GM21367 (cell line): Measurements from ENCODE around the gene VPS9D1.
"Not testable (repeated sequence)": the region's sequence is repeated elsewhere in the genome, so short reads cannot be mapped to it uniquely, and the experiment has no call there.

Source experiments
- ATAC-seq: cut with Tn5 transposase; IDR thresholded peaks from one replicate; pipeline ENCODE4 v1.9.1; 2021; ENCODE audit not compliant: unreplicated experiment

Gene VPS9D1

DNA sequence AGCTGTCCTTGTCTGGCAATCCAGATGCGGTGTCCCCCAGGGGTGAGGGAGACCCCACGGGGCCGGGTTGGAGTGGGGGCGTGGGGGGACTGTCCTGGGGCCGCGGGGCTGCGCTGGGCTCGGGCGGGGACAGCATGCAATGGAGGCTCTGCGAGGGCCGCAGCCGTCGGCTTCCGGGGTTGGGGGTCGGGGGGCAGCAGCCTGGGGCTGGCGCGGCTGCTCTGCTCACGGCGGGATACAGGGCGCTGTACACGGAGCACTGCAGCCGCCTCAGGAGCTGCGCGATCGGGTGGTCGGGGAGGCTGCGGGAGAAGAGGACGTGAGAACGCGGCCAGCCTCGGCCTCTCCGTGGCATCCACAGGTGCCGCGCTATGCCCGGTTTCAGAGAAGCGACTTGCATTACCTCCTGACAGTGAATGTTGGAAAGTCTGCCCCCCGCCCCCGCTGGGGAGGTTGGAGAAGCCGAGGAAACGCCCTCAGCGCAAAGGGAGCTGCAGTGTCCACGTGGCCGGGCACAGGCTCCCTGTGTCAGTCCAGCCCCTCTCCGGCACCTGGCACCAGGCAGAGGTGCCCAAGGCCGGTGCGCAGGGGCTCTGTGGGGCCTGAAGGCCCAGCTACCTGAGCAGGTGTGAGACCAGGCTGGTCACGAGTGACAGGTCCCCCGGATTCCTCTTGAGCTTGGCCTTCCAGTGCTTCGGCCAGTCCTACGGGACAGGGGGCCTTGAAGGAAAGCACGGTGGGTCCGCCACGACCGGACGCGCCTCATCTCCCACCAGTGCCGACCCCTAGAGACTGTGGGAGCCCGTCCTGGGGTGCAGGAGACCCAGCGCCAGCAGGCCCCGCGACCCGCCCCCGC, 9.8 kb downstream of the VPS9D1 start:
- ATAC-seq, result no peak

DNA sequence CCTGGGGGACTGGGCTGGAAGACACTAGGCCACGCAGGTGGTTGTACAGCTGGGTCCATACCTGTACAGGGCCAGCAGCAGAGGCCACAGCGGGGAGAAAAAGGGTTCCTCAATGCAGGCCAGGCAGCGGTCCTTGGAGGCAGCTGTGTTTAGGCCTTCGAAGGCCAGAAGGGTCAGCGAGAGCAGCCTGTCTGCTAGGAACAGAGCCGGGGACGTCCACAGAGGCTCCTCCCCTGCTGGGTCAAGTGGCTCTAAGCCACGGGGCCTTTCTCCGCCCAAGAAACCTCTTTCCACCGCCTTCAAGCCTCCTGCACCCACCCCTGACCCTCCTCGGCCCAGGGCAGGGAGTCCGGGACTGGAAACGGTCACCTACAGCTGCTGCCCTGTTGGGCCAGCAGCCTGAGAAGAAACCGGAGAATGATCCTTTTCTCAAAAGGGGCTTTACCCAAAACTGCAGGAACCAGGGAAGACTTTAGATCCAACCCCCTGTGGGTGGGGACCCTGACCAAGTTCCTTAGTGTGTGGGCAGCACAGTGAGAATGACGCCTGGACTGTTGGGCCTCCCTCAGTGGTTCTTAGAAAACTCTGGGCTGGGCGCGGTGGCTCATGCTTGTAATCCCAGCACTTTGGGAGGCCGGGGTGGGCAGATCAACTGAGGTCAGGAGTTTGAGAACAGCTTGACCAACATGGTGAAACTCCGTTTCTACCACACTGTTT, 10.8 kb downstream of the VPS9D1 start:
- ATAC-seq, result no peak

DNA sequence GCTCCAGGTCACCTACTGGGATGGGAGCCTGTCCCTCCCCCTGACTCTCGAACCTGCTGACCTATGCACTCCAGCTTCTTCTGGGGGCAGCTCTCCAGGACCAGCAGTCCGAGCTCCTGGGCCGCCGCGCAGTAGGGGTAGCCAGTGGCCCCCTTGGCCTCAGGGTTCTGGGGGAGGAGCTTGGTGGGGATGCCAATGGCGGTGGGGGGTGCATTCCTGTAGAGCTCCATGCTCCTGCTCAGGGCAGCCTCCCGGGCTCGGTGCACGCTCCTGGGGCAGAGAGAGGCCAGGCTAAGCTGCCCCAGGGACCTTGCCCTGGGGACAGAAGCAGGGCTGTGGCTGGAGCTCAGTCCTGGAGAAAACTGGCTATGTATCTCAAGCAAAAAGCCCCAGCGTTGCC, 11.5 kb downstream of the VPS9D1 start:
- no peak for ATAC-seq

GRCh38 chr16:89708481-89708931, 12.2 kb downstream of the VPS9D1 start:
- no peak for ATAC-seq

- no peak for ATAC-seq
Measured at GRCh38 chr16:89707695-89708094, 13.0 kb downstream of the VPS9D1 start.

GRCh38 chr16:89706518-89707260, 14.0 kb downstream of the VPS9D1 start:
- ATAC-seq, result no peak

DNA sequence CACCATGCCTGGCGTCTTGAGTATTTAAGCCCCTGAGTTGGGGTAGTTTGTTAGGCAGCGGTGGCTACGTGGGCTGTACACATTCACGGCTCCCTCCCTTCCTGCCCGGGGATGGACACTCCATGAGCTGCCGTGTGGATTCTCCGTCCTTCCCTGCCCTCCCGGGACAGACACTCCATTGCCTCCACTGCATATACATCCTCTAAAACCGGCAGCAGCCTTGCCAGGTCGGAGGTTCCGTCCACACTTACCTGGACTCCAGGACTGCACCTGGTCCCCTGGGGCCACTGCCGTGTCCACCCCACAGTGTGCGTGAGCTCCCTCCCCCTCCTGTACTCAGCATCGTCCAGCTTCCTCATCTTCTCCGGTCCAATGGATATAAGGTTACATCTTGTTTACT, 15.7 kb downstream of the VPS9D1 start:
- no peak for ATAC-seq

- ATAC-seq, result no peak
Measured at GRCh38 chr16:89704281-89704680, 16.4 kb downstream of the VPS9D1 start.

GRCh38 chr16:89701425-89702406, 19.0 kb downstream of the VPS9D1 start, which contains the start of gene SPATA2L:
Gene SPATA2L (minus strand): TSS chr16:89701705. CDS start chr16:89701232, 473 bp downstream.
- ATAC-seq, result peak; percentile 50

DNA sequence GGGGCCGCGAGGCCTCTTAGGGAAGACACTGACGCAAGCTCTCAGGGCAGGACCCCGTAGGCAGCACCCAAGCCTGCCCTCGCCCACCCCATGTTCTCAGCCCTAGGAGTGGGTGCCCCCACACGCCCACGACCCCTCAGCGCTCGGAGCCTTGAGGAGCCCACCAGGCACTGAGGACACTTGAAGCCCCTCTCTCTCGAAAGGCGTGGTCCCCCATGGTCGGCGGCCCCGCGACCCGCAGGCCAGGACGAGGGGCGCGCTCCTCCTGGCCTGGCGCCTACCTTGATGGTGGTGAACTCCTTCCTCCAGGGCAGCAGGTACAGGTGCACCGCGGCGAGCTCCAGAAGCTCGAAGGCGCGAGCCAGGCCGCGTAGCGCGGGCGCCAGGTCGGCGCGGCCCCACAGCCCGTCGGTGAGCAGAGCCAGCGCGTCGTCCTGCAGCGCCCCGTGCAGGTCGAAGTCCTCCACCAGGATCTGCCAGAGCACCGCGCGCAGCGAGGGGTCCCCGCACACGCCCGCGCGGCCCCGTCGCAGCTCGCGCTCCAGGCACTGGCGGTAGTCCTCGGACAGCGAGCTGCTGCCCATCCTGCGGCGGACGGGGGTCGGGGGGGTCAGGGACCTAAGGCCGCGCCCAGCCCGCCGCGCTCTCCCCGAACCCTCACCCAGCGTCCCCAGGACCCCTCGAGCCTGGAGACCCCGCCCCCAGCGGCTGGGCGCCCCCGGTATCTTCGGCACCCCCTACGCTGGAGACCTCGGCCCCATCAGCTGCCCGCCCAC, 19.9 kb downstream of the VPS9D1 start:
- ATAC-seq, result no peak

GRCh38 chr16:89700100-89700648, 20.5 kb downstream of the VPS9D1 start:
- peak; percentile 43 for ATAC-seq

GRCh38 chr16:89699629-89700099, 21.0 kb downstream of the VPS9D1 start:
- not testable (repeated sequence) for ATAC-seq

- ATAC-seq, result not testable (repeated sequence)
Measured at GRCh38 chr16:89698717-89699116, 22.0 kb downstream of the VPS9D1 start.

DNA sequence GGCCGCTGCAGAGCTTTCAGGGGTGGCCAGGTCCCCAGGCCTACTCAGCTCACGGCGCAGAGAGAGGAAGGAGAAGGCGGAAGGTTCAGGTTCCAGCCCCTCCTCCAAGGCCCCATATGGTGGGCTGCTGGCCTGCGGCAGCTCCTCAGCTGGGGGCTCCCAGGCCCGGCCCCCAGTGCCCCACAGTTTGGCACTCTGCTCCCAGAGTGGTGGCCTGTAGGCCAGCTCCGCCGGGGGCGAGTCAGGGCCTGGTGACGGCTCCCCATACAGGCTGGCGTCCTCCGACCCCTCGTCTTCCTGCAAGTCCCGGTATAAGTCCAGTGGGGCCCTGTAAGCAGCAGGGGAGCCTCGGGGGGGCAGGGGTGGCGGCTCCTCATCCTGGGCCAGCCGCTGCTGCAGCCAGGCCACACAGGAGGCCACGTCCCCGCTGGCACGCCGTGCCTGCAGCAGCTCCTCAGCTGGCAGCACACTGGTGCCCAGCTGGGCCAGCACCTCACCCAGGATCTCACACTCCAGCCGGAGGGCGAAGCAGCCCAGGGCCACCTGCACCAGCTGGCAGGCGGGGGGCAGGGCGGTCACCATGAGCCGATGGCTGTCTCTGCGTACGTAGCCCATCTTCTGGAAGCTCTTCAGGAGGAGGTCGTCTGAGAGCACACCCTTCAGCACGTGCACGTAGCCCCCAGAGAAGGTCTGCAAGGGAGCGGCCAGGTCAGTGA, 22.9 kb downstream of the VPS9D1 start:
- ATAC-seq, result no peak

DNA sequence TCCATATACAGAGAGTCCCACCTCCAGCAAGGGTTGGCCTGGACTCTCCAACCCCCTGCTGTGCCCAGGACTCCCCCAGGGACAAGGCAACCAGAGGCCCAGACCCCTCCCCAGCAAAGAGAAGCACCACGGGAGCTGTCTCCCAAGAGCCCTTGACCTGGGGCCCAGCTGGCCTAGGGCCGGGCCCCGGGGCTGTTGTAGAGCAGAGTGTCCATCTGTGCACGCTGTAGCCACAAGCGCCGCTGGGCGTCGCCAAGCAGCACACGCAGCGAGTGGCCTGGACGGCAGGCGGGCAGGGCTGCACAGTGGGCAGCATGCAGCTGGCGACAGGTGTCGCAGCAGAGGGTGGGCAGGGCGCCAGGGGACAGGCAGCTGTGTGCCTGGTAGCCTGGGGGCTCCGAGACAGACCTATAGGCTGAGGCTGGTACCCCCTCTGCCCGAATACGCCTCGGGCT, 23.5 kb downstream of the VPS9D1 start:
- ATAC-seq, result no peak

- no peak for ATAC-seq
Measured at GRCh38 chr16:89696670-89697128, 24.0 kb downstream of the VPS9D1 start.

DNA sequence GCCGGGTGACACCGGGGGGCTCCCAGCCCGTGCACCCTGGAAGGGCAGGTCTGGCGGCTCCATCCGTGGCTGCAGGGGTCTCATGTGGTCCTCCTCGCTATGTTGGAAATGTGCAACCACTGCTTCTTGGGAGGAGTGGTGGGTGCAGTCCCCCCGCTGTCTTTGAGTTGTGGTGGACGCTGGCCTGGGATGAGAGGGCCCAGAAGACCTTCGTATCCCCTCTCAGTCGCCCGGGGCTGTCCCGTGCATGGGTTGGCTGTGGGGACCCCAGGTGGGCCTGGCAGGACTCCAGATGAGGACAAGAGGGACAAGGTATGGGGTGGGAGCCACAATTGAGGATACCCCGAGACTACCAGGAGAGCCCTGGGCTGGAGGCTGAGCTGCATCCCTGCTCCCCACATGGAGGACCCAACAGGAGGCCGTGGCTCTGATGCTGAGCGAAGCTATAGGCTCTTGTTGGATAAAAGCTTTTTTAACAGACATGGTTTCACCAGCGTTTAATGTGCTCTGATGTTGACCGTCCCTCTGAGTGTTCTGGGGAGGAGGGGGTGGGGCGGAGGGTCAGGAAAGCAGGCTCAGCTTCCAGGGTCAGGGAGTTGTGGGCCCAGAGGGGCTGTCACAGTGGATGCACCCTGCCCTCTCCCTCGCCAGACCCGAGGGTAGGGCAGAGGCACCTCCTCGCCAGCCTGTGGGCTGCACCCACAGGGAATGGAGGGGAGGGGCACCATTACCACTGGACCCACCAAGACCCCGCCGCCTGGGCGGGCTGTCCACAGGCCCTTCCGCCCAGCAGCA, 24.6 kb downstream of the VPS9D1 start:
- no peak for ATAC-seq
